HG03469 (cell line): ENCODE results near the gene FMN1.
"Not testable (repeated sequence)": the region's sequence is repeated elsewhere in the genome, so short reads cannot be mapped to it uniquely, and the experiment has no call there.

Source experiments
- ATAC-seq: cut with Tn5 transposase; IDR thresholded peaks from one replicate; pipeline ENCODE4 v1.9.1; 2021; ENCODE audit warnings: mild to moderate bottlenecking, moderate library complexity, moderate number of reproducible peaks; ENCODE audit not compliant: unreplicated experiment

FMN1 gene

GRCh38 chr15:32983679-32984078 is 210.8 kb downstream of the FMN1 start:
- no peak for ATAC-seq

- ATAC-seq: no peak
Measured at GRCh38 chr15:32982001-32982400, 212.5 kb downstream of the FMN1 start.

- ATAC-seq: no peak
Measured at GRCh38 chr15:32981536-32981935, 213.0 kb downstream of the FMN1 start.

GRCh38 chr15:32979710-32980109 is 214.8 kb downstream of the FMN1 start:
- ATAC-seq: no peak

GRCh38 chr15:32977506-32977905 is 217.0 kb downstream of the FMN1 start:
- ATAC-seq: no peak

GRCh38 chr15:32974691-32975090 is 219.8 kb downstream of the FMN1 start:
- no peak for ATAC-seq

GRCh38 chr15:32972686-32973085 is 221.8 kb downstream of the FMN1 start:
- ATAC-seq: no peak

- ATAC-seq: no peak
Measured at GRCh38 chr15:32970847-32971246, 223.7 kb downstream of the FMN1 start.

- ATAC-seq: no peak
Measured at GRCh38 chr15:32967521-32967920, 227.0 kb downstream of the FMN1 start.

- ATAC-seq: no peak
Measured at GRCh38 chr15:32966512-32966911, 228.0 kb downstream of the FMN1 start.

GRCh38 chr15:32965897-32966296 is 228.6 kb downstream of the FMN1 start:
- no peak for ATAC-seq

- no peak for ATAC-seq
Measured at GRCh38 chr15:32959077-32959476, 235.4 kb downstream of the FMN1 start.

GRCh38 chr15:32957219-32957618 is 237.3 kb downstream of the FMN1 start:
- ATAC-seq: no peak

GRCh38 chr15:32956711-32957110 is 237.8 kb downstream of the FMN1 start:
- no peak for ATAC-seq

- ATAC-seq: no peak
Measured at GRCh38 chr15:32956006-32956405, 238.5 kb downstream of the FMN1 start.

- no peak for ATAC-seq
Measured at GRCh38 chr15:32953533-32953910, 241.0 kb downstream of the FMN1 start.

- no peak for ATAC-seq
Measured at GRCh38 chr15:32952901-32953532, 241.5 kb downstream of the FMN1 start.

- ATAC-seq: no peak
Measured at GRCh38 chr15:32951736-32952464, 242.6 kb downstream of the FMN1 start.

- ATAC-seq: not testable (repeated sequence)
Measured at GRCh38 chr15:32950051-32950450, 244.5 kb downstream of the FMN1 start.

- no peak for ATAC-seq
Measured at GRCh38 chr15:32946210-32946609, 248.3 kb downstream of the FMN1 start.

GRCh38 chr15:32944431-32944830 is 250.1 kb downstream of the FMN1 start:
- ATAC-seq: no peak

GRCh38 chr15:32943711-32944110 is 250.8 kb downstream of the FMN1 start:
- no peak for ATAC-seq

- no peak for ATAC-seq
Measured at GRCh38 chr15:32942401-32942841, 252.1 kb downstream of the FMN1 start.
